Left lung (tissue), 10 donors: ENCODE results near the gene ESPN. TPM values are rescaled to one million over a fixed set of nuclear protein-coding genes. Genes with fewer than 3 reads are reported as not detected.

Source experiments
- ATAC-seq: fragments of 200-7000 bp; cut with Tn5 transposase; one replicate; pipeline ENCODE4 v1.9.1; 2020; ENCODE audit warnings: moderate library complexity
- DNase-seq, 4 donors: peaks; one replicate each; pipeline ENCODE4 v3.0.0-alpha.2; 2013 to 2020
- H3K27ac ChIP-seq, 2 donors: fragments of 200-600 bp; sonication (generic) in 1 of 2; one replicate each; pipeline versions ENCODE4 v1.5.0 to v1.8.0; 2020 to 2021
- H3K27me3 ChIP-seq, 2 donors: fragments of 200-600 bp; sonication (generic) in 1 of 2; one replicate each; pipeline versions ENCODE4 v1.5.0 to v1.8.0; 2020 to 2021
- H3K36me3 ChIP-seq, 2 donors: fragments of 200-600 bp; sonication (generic) in 1 of 2; one replicate each; pipeline versions ENCODE4 v1.5.0 to v1.8.0; 2020 to 2021
- H3K4me1 ChIP-seq, 2 donors: fragments of 200-600 bp; one replicate each; pipeline ENCODE4 v1.8.0; 2021
- H3K4me3 ChIP-seq, 2 donors: fragments of 200-600 bp; sonication (generic) in 1 of 2; one replicate each; pipeline versions ENCODE4 v1.5.0 to v1.8.0; 2020 to 2021; ENCODE audit warnings: mild to moderate bottlenecking in 1 of 2
- H3K9me3 ChIP-seq, 2 donors: fragments of 200-600 bp; sonication (generic) in 1 of 2; one replicate each; pipeline versions ENCODE4 v1.5.0 to v1.8.0; 2020 to 2021
- intact Hi-C, 2 donors: fragments of 100-400 bp; cut with DNase I; formaldehyde crosslinking; loops; one replicate each; pipeline versions ENCODE4 v1.11.2 to v1.14.2; 2022
- polyA plus RNA-seq, 6 donors: library from polyadenylated mRNA; unstranded; fragments of 120-200 nt; gene quantifications; one replicate each; pipeline ENCODE4 v1.2.1, GENCODE V29; 2013; ENCODE audit not compliant: insufficient read length in 6 of 6
- total RNA-seq, 2 donors: library from RNA; stranded (reverse); fragmentation: NEBNext Ultra II Directional; extraction: Animal tissue kit (Norgen Biotek cat#: 25700); gene quantifications; one replicate each; pipeline ENCODE4 v1.2.1, GENCODE V29; 2021
- TF ChIP-seq, protein P1 (sequence below), 2 donors: fragments of 200-600 bp; sonication (generic) in 1 of 2; IDR thresholded peaks; one replicate each; pipeline versions ENCODE4 v1.5.0 to v1.8.0; 2021; ENCODE audit warnings: antibody characterized with exemption in 2 of 2
- donor health status: DM: no; HTN: yes; CAD: no.
- donor health status: DM: no; HTN: no; CAD: no.

Gene ESPN
- total and polyA plus RNA-seq, 8 donors = 1.2 to 3.7 (median 2.2) TPM

DNA sequence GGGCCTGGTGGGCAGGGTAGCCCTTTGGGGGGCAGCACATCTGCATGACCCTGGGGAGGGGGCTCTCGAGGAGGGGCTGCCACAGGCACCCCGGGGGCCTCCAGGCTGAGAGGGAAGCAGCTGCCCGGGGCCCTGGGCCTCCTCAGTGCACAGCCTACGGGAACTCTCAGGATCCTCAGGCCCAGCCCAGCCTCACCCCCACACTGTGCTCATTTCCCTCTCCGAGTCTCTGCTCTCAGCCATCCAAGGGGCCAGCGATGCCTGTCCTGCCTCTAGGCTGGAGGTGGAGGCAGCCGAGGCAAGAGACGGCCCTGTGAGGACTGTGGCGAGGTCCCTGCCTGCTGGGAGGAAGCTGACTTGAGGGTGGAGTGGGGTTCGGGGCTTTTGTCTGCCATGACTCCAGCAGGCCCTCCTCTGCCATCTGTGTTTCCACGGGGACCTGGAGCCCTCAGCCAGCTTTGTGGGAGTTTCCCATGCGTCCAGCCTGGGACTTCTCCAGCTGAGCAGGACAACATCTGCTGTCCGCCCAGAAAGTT is 74.1 kb downstream of the ESPN start:
- H3K36me3 ChIP-seq = no peaks in the 10 kb centered on the region

DNA sequence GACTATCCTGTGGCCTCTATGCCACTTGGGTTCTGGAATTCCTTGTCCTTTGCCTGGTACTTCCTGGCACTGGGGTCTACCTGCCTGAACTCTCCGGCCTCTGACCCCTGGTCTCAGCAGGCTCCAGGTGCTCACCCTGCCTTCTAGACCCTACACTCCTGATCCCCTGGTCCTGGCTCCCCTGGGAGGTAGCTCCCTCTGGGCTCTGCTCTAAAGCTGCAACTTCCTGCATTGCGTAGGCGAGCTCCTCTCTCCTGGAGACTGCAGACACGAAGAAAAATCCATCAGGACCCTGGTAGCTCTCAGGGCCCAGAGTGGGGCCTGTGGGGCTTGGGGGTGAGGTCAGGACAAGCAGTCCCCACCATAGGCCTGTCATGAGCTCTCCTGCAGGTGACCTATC is 74.7 kb downstream of the ESPN start:
- Histone ChIP-seq H3K27ac (no peak overlapping the region), H3K4me3 (no peak overlapping the region), H3K4me1 (peaks cover 0 to 19% of the 10 kb centered on the region in 2 donors), H3K27me3 (peaks cover 0 to 44% of the 10 kb centered on the region in 2 donors), H3K9me3 (no peaks in the 10 kb centered on the region), H3K36me3 (no peaks in the 10 kb centered on the region)
- intact Hi-C loops = no loop called here
- ATAC-seq = no peak
- no peak for DNase-seq
- TF ChIP-seq, protein P1, sequence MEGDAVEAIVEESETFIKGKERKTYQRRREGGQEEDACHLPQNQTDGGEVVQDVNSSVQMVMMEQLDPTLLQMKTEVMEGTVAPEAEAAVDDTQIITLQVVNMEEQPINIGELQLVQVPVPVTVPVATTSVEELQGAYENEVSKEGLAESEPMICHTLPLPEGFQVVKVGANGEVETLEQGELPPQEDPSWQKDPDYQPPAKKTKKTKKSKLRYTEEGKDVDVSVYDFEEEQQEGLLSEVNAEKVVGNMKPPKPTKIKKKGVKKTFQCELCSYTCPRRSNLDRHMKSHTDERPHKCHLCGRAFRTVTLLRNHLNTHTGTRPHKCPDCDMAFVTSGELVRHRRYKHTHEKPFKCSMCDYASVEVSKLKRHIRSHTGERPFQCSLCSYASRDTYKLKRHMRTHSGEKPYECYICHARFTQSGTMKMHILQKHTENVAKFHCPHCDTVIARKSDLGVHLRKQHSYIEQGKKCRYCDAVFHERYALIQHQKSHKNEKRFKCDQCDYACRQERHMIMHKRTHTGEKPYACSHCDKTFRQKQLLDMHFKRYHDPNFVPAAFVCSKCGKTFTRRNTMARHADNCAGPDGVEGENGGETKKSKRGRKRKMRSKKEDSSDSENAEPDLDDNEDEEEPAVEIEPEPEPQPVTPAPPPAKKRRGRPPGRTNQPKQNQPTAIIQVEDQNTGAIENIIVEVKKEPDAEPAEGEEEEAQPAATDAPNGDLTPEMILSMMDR (IDR thresholded peaks at IDR 0.05) = no peak

More for the DNA sequence above, 74.1 kb downstream of the ESPN start:
- Histone ChIP-seq H3K4me3 (no peak overlapping the region), H3K9me3 (no peaks in the 10 kb centered on the region), H3K27me3 (peaks cover 0 to 44% of the 10 kb centered on the region in 2 donors), H3K27ac (no peak overlapping the region), H3K4me1 (peaks cover 0 to 19% of the 10 kb centered on the region in 2 donors)
- ATAC-seq (no peak), DNase-seq (peak in 1 of 4 donors; percentile 62)
- intact Hi-C loops = no loop called here
- TF ChIP-seq, protein P1 (IDR thresholded peaks at IDR 0.05) = no peak

DNA sequence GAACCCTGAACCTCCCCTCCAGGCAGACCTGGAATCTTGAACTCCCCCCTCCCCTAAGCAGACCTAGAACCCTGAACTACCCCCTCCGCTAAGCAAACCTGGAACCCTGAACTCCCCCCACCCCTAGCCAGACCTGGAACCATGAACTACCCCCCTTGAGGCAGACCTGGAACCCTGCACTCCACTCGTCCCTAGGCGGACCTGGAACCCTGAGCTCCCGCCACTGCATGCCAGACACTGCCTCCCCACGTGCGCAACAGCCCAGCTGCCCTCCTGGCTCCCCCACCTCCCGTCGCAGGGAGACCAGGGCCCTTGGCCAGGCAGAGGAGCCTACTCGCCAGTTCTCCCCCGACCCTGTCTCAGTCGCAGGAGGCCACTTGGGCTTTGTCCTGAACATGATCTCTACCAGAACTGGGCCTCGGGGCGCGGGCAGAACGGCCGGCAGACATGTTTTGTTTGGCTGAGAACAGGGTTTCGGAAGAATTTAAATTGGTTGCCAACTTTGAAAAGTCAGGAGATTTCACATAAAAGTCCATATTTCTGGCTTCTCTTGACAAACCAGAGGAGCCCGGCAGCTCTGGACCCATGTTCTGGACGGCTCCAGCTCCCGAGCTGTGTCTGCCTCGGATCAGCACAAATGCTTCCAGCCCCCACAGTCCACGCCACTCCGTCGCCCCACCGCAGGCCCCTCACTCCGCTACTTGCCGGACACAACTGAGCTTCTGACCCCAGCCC is 76.1 kb downstream of the ESPN start:
- no peaks in the 10 kb centered on the region for H3K9me3 ChIP-seq
- ATAC-seq = no peak
- intact Hi-C loops = no loop called here

DNA sequence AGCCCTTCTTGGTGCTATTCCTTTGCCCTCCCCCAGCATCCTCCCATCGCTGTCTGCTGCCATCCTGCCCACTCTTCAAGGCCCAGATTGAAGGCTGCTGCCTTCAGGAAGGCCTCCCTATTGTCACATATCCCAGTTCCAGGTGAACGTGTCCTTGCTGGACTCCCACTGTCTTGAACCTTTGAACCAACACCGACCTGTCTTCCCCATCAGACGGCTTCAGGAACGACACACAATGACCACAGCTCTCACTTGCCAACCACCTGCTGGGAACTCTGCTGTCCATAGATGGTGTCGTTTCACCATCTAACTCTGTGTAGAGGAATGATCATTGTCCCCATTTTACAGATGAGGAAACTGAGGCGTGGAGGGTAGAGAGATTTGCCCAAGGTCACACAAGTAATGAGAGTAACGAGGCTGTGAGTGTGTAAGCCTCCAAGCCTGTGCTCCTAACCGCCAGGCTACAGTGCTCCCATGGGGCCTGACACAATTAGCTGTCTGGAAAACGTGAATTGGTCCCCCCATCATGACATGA is 76.8 kb downstream of the ESPN start:
- peaks cover 0 to 19% of the 10 kb centered on the region in 2 donors for H3K4me1 ChIP-seq
- TF ChIP-seq, protein P1 (IDR thresholded peaks at IDR 0.05) = no peak

More for the DNA sequence above, 76.1 kb downstream of the ESPN start:
- H3K4me3 ChIP-seq = no peak overlapping the region
- no peaks in the 10 kb centered on the region for H3K36me3 ChIP-seq
- H3K4me1 ChIP-seq = peaks cover 0 to 19% of the 10 kb centered on the region in 2 donors
- H3K27ac ChIP-seq = no peak overlapping the region
- TF ChIP-seq, protein P1 (IDR thresholded peaks at IDR 0.05) = no peak
- peaks cover 0 to 38% of the 10 kb centered on the region in 2 donors for H3K27me3 ChIP-seq
- DNase-seq = no peak

More for the DNA sequence above, 76.8 kb downstream of the ESPN start:
- intact Hi-C loops = no loop called here
- Histone ChIP-seq H3K27ac (no peak overlapping the region), H3K36me3 (no peaks in the 10 kb centered on the region), H3K9me3 (no peaks in the 10 kb centered on the region), H3K27me3 (peaks cover 0 to 38% of the 10 kb centered on the region in 2 donors), H3K4me3 (no peak overlapping the region)
- no peak for DNase-seq
- ATAC-seq = no peak
